HG03175 (cell line): Measurements from ENCODE around the gene AGPAT1.
A peak's percentile ranks its signal among the peaks of the same experiment; 100 is the strongest.

ENCODE experiments used
- ATAC-seq: cut with Tn5 transposase; IDR thresholded peaks from one replicate; pipeline ENCODE4 v1.9.1; 2021; ENCODE audit warnings: mild to moderate bottlenecking, moderate library complexity; ENCODE audit not compliant: unreplicated experiment

The AGPAT1 gene

GRCh38 chr6:32127409-32127716 is 48.5 kb downstream of the AGPAT1 start:
- no peak for ATAC-seq

- ATAC-seq: no peak
Observed at GRCh38 chr6:32126880-32127279, 49.0 kb downstream of the AGPAT1 start.

GRCh38 chr6:32123681-32124080 is 52.2 kb downstream of the AGPAT1 start:
- ATAC-seq: no peak

GRCh38 chr6:32120573-32121059 is 55.3 kb downstream of the AGPAT1 start:
- no peak for ATAC-seq

- ATAC-seq: peak; percentile 51
Observed at GRCh38 chr6:32118782-32119628, 56.9 kb downstream of the AGPAT1 start.
